Trophoblast cell (in vitro differentiated cells and primary cell): ENCODE measurements around the gene ATG16L1.
A peak's percentile ranks its signal among the peaks of the same experiment; 100 is the strongest.

Source experiments
- DNase-seq, 2 donors: peaks; one replicate each; pipeline ENCODE4 v3.0.0-alpha.2; 2016
- H2AFZ ChIP-seq: 2 replicates; pipeline ENCODE4 v1.6.1; 2013; ENCODE audit warnings: low read length, moderate library complexity, mild to moderate bottlenecking; ENCODE audit not compliant: insufficient read depth, poor library complexity
- H2AK5ac ChIP-seq: 2 replicates; pipeline ENCODE4 v1.6.1; 2013; ENCODE audit warnings: mild to moderate bottlenecking, low read length
- H2BK120ac ChIP-seq: 2 replicates; pipeline ENCODE4 v1.6.1; 2013; ENCODE audit warnings: low read length, mild to moderate bottlenecking, moderate library complexity; ENCODE audit not compliant: insufficient read depth, poor library complexity
- H2BK12ac ChIP-seq: 2 replicates; pipeline ENCODE4 v1.6.1; 2013; ENCODE audit warnings: mild to moderate bottlenecking, low read length, moderate library complexity
- H2BK5ac ChIP-seq: 2 replicates; pipeline ENCODE4 v1.6.1; 2013; ENCODE audit warnings: low read length, low read depth, moderate library complexity, mild to moderate bottlenecking; ENCODE audit not compliant: poor library complexity
- H3K14ac ChIP-seq: 2 replicates; pipeline ENCODE4 v1.6.1; 2013; ENCODE audit warnings: mild to moderate bottlenecking, low read length
- H3K18ac ChIP-seq: 2 replicates; pipeline ENCODE4 v1.6.1; 2013; ENCODE audit warnings: mild to moderate bottlenecking, low read length
- H3K23ac ChIP-seq: 2 replicates; pipeline ENCODE4 v1.6.1; 2013; ENCODE audit warnings: low read length
- H3K27ac ChIP-seq: 2 replicates; pipeline ENCODE4 v1.5.1; 2013; ENCODE audit warnings: low read depth, mild to moderate bottlenecking, inconsistent platforms, low read length, moderate library complexity
- H3K27me3 ChIP-seq: 2 replicates; pipeline ENCODE4 v1.6.1; 2013; ENCODE audit warnings: inconsistent platforms, mild to moderate bottlenecking, low read length, moderate library complexity; ENCODE audit not compliant: insufficient read depth
- H3K36me3 ChIP-seq, 2 experiments: 1 replicate in 1 of 2; 2 replicates in 1 of 2; pipeline ENCODE4 v1.6.1; 2013; ENCODE audit warnings: low read length in 2 of 2, mild to moderate bottlenecking in 2 of 2, moderate library complexity in 1 of 2; ENCODE audit not compliant: insufficient read depth in 2 of 2, control insufficient read depth in 1 of 2
- H3K4ac ChIP-seq: 2 replicates; pipeline ENCODE4 v1.6.1; 2013; ENCODE audit warnings: low read depth, mild to moderate bottlenecking, low read length, moderate library complexity
- H3K4me1 ChIP-seq, 2 experiments: 1 replicate in 1 of 2; 2 replicates in 1 of 2; pipeline ENCODE4 v1.6.1; 2013; ENCODE audit warnings: low read length in 2 of 2, mild to moderate bottlenecking in 2 of 2, moderate library complexity in 1 of 2; ENCODE audit not compliant: insufficient read depth in 2 of 2, control insufficient read depth in 1 of 2
- H3K4me2 ChIP-seq: 2 replicates; pipeline ENCODE4 v1.6.1; 2013; ENCODE audit warnings: inconsistent platforms, mild to moderate bottlenecking, low read length, moderate library complexity
- H3K4me3 ChIP-seq: 2 replicates; pipeline ENCODE4 v1.5.1; 2013; ENCODE audit warnings: mild to moderate bottlenecking, low read depth, low read length, inconsistent platforms
- H3K79me1 ChIP-seq: one replicate; pipeline ENCODE4 v1.6.1; 2013; ENCODE audit warnings: low read length
- H3K79me2 ChIP-seq: 2 replicates; pipeline ENCODE4 v1.6.1; 2013; ENCODE audit warnings: low read length, mild to moderate bottlenecking; ENCODE audit not compliant: control insufficient read depth, insufficient read depth, poor library complexity
- H3K9ac ChIP-seq: 2 replicates; pipeline ENCODE4 v1.6.1; 2013; ENCODE audit warnings: mild to moderate bottlenecking, low read length
- H3K9me3 ChIP-seq: 2 replicates; pipeline ENCODE4 v1.6.1; 2013; ENCODE audit warnings: low read depth, mild to moderate bottlenecking, control low read depth, inconsistent platforms, low read length; ENCODE audit not compliant: insufficient read depth
- H4K12ac ChIP-seq: 2 replicates; pipeline ENCODE4 v1.6.1; 2013; ENCODE audit warnings: low read depth, mild to moderate bottlenecking, low read length, moderate library complexity
- H4K8ac ChIP-seq: 2 replicates; pipeline ENCODE4 v1.6.1; 2013; ENCODE audit warnings: low read depth, mild to moderate bottlenecking, low read length, moderate library complexity
- H4K91ac ChIP-seq: one replicate; pipeline ENCODE4 v1.6.1; 2013; ENCODE audit warnings: low read depth, mild to moderate bottlenecking, low read length, moderate library complexity
- WGBS: extraction: QIAGEN DNeasy Blood & Tissue Kit; methylation state at CpG from one replicate; pipeline ENCODE4 v1.1.7; 2013; ENCODE audit warnings: missing lambda C conversion rate; ENCODE audit not compliant: insufficient read length, insufficient coverage; ENCODE audit errors: extremely low coverage; 5-methylcytosine and 5-hydroxymethylcytosine counted together

The ATG16L1 gene

GRCh38 chr2:233210843-233211547, 40.5 kb upstream of the ATG16L1 start:
- H3K23ac ChIP-seq, result no peak overlapping the region
- no peak overlapping the region for H2BK5ac ChIP-seq
- peak in 1 of 2 donors; percentile 12 for DNase-seq
- H3K79me1 ChIP-seq, result no peaks in the 10 kb centered on the region
- H3K27ac ChIP-seq, result no peak overlapping the region
- H3K27me3 ChIP-seq, result no peaks in the 10 kb centered on the region
- H3K4me3 ChIP-seq, result peak overlapping the region; percentile 27
- H4K12ac ChIP-seq, result no peak overlapping the region
- WGBS, result no CpG with 5 or more reads among the region's 18 CpGs
- H3K36me3 ChIP-seq, result no peaks in the 10 kb centered on the region
- peaks cover 10% of the 10 kb centered on the region in 2 experiments for H3K4me1 ChIP-seq
- H2BK12ac ChIP-seq, result no peak overlapping the region
- H3K79me2 ChIP-seq, result no peaks in the 10 kb centered on the region
- H3K14ac ChIP-seq, result no peak overlapping the region
- H2AFZ ChIP-seq, result no peak overlapping the region
- H4K8ac ChIP-seq, result no peak overlapping the region
- no peak overlapping the region for H3K4me2 ChIP-seq
- H2AK5ac ChIP-seq, result no peak overlapping the region
- H4K91ac ChIP-seq, result no peak overlapping the region
- no peak overlapping the region for H3K18ac ChIP-seq
- H3K9ac ChIP-seq, result no peak overlapping the region
- H3K4ac ChIP-seq, result no peak overlapping the region
- H2BK120ac ChIP-seq, result no peak overlapping the region
- H3K9me3 ChIP-seq, result no peaks in the 10 kb centered on the region

- Histone ChIP-seq H2AK5ac (no peak overlapping the region), H3K9me3 (no peaks in the 10 kb centered on the region), H3K79me2 (no peaks in the 10 kb centered on the region), H4K8ac (no peak overlapping the region), H3K9ac (no peak overlapping the region), H4K12ac (no peak overlapping the region), H2AFZ (no peak overlapping the region), H3K4me1 (peaks cover 10% of the 10 kb centered on the region in 2 experiments), H2BK12ac (no peak overlapping the region), H3K36me3 (no peaks in the 10 kb centered on the region), H3K4me2 (no peak overlapping the region), H2BK120ac (no peak overlapping the region), H3K4ac (no peak overlapping the region), H3K27me3 (no peaks in the 10 kb centered on the region), H3K18ac (no peak overlapping the region), H3K27ac (no peak overlapping the region), H3K79me1 (no peaks in the 10 kb centered on the region), H3K14ac (no peak overlapping the region), H3K23ac (no peak overlapping the region), H3K4me3 (no peak overlapping the region), H2BK5ac (no peak overlapping the region), H4K91ac (no peak overlapping the region)
- no CpG with 5 or more reads among the region's 3 CpGs for WGBS
- DNase-seq, result no peak
These were observed 40.0 kb upstream of the ATG16L1 start for GRCh38 chr2:233211548-233211895.

GRCh38 chr2:233213011-233213410, 38.5 kb upstream of the ATG16L1 start:
- H3K18ac ChIP-seq, result no peak overlapping the region
- H3K27ac ChIP-seq, result no peak overlapping the region
- no peak overlapping the region for H2BK5ac ChIP-seq
- no peak overlapping the region for H2BK120ac ChIP-seq
- H3K4me1 ChIP-seq, result peaks cover 10% of the 10 kb centered on the region in 2 experiments
- WGBS, result no CpG with 5 or more reads among the region's 15 CpGs
- H3K4ac ChIP-seq, result no peak overlapping the region
- H3K36me3 ChIP-seq, result no peaks in the 10 kb centered on the region
- no peak overlapping the region for H2AK5ac ChIP-seq
- no peak overlapping the region for H4K8ac ChIP-seq
- H3K4me3 ChIP-seq, result no peak overlapping the region
- no peak overlapping the region for H4K91ac ChIP-seq
- DNase-seq, result no peak
- H3K9me3 ChIP-seq, result no peaks in the 10 kb centered on the region
- H3K79me1 ChIP-seq, result no peaks in the 10 kb centered on the region
- no peaks in the 10 kb centered on the region for H3K27me3 ChIP-seq
- H2AFZ ChIP-seq, result no peak overlapping the region
- H3K14ac ChIP-seq, result no peak overlapping the region
- no peak overlapping the region for H3K23ac ChIP-seq
- no peak overlapping the region for H3K9ac ChIP-seq
- no peak overlapping the region for H3K4me2 ChIP-seq
- H2BK12ac ChIP-seq, result no peak overlapping the region
- H3K79me2 ChIP-seq, result no peaks in the 10 kb centered on the region
- H4K12ac ChIP-seq, result no peak overlapping the region

- H4K91ac ChIP-seq, result no peak overlapping the region
- no peak overlapping the region for H3K9ac ChIP-seq
- no peak overlapping the region for H3K4me2 ChIP-seq
- no peaks in the 10 kb centered on the region for H3K27me3 ChIP-seq
- H3K4me3 ChIP-seq, result no peak overlapping the region
- H3K79me2 ChIP-seq, result no peaks in the 10 kb centered on the region
- no peak overlapping the region for H3K27ac ChIP-seq
- H2BK120ac ChIP-seq, result no peak overlapping the region
- no peak overlapping the region for H3K4ac ChIP-seq
- H4K12ac ChIP-seq, result no peak overlapping the region
- H2BK12ac ChIP-seq, result no peak overlapping the region
- H2BK5ac ChIP-seq, result no peak overlapping the region
- H2AFZ ChIP-seq, result no peak overlapping the region
- H3K9me3 ChIP-seq, result no peaks in the 10 kb centered on the region
- no peak overlapping the region for H3K23ac ChIP-seq
- H2AK5ac ChIP-seq, result no peak overlapping the region
- H3K79me1 ChIP-seq, result no peaks in the 10 kb centered on the region
- H3K14ac ChIP-seq, result no peak overlapping the region
- no peak overlapping the region for H3K18ac ChIP-seq
- H3K4me1 ChIP-seq, result peaks cover 2 to 3% of the 10 kb centered on the region in 2 experiments
- no peak for DNase-seq
- no peaks in the 10 kb centered on the region for H3K36me3 ChIP-seq
- H4K8ac ChIP-seq, result no peak overlapping the region
- no CpG with 5 or more reads among the region's 6 CpGs for WGBS
These were observed 37.5 kb upstream of the ATG16L1 start for GRCh38 chr2:233213975-233214374.
